A549 (cell line): ENCODE data around the gene MMP25. TPM values are rescaled to one million over a fixed set of nuclear protein-coding genes. Genes with fewer than 3 reads are reported as not detected.

Source experiments
- ATAC-seq, 2 experiments: fragments of 200-7000 bp in 1 of 2; fragments of >200 bp in 1 of 2; cut with Nextera tagmentation in 1 of 2; cut with Tn5 transposase in 1 of 2; 3 replicates each; pipeline versions ENCODE4 v1.8.0 to v1.9.1; 2018 to 2020; ENCODE audit warnings: mild to moderate bottlenecking in 1 of 2, moderate library complexity in 1 of 2
- CTCF ChIA-PET: fragments of 300-600 bp; sonication (Branson Sonifier 250); formaldehyde crosslinking; extraction: SDS; loops from one replicate; lab custom pipeline; 2021; ENCODE audit warnings: antibody characterized with exemption, inconsistent platforms; lab: Yijun Ruan, JAX
- POLR2A ChIA-PET: fragments of 350-600 bp; formaldehyde crosslinking; extraction: SDS; loops from one replicate; lab custom pipeline; 2021; ENCODE audit warnings: antibody characterized with exemption, inconsistent platforms; lab: Yijun Ruan, JAX
- DNase-seq, 2 experiments: peaks; one replicate each; pipeline versions ENCODE4 v3.0.0 to v3.0.0-alpha.2; 2011 to 2016; ENCODE audit warnings: low read depth in 1 of 2, low spot score in 1 of 2
- FAIRE-seq: peaks from 2 replicates; lab custom pipeline; 2011; peaks lifted over from hg19 to GRCh38; lab: Jason Lieb, UNC
- H3K27ac ChIP-seq, 2 experiments: fragments of >200 bp; sonication (Bioruptor Twin); formaldehyde crosslinking; 3 replicates each; pipeline ENCODE4 v1.5.1; 2016 to 2017
- H3K4me1 ChIP-seq: fragments of >200 bp; sonication (Bioruptor Twin); formaldehyde crosslinking; 3 replicates; pipeline ENCODE4 v1.6.1; 2016
- H3K4me2 ChIP-seq: fragments of >200 bp; sonication (Bioruptor Twin); formaldehyde crosslinking; 3 replicates; pipeline ENCODE4 v1.6.1; 2016
- H3K4me3 ChIP-seq: fragments of >200 bp; sonication (Bioruptor Twin); formaldehyde crosslinking; 3 replicates; pipeline ENCODE4 v1.5.1; 2016
- H3K9me3 ChIP-seq: fragments of >200 bp; sonication (Bioruptor Twin); formaldehyde crosslinking; 3 replicates; pipeline ENCODE4 v1.6.1; 2016
- BCL3 ChIP-seq: fragments of >200 bp; sonication (Bioruptor Twin); formaldehyde crosslinking; IDR thresholded peaks from 3 replicates; pipeline ENCODE4 v1.6.1; 2016
- BHLHE40 ChIP-seq: IDR thresholded peaks from 2 replicates; pipeline ENCODE4 v1.6.1; 2012; ENCODE audit warnings: low read depth, low read length, inconsistent platforms
- CHD2 ChIP-seq: fragments of 150-350 bp; IDR thresholded peaks from 2 replicates; pipeline ENCODE4 v1.6.1; 2014; ENCODE audit warnings: low read length; ENCODE audit not compliant: partially characterized antibody
- CHD4 ChIP-seq: fragments of 200-600 bp; sonication (generic); IDR thresholded peaks from 2 replicates; pipeline ENCODE4 v1.6.1; 2016; ENCODE audit warnings: antibody characterized with exemption, mild to moderate bottlenecking, borderline replicate concordance
- CTCF ChIP-seq: fragments of >200 bp; sonication (Bioruptor Twin); formaldehyde crosslinking; IDR thresholded peaks from 3 replicates; pipeline ENCODE4 v1.5.1; 2016
- EP300 ChIP-seq, 2 experiments: fragments of >200 bp; sonication (Bioruptor Twin); formaldehyde crosslinking; IDR thresholded peaks; 2 replicates in 1 of 2; 3 replicates in 1 of 2; pipeline ENCODE4 v1.6.1; 2016 to 2017
- FOSB ChIP-seq: fragments of 250-450 bp; sonication (Bioruptor Pico); IDR thresholded peaks from 2 replicates; pipeline ENCODE4 v1.5.0; 2020; ENCODE audit warnings: mild to moderate bottlenecking, moderate library complexity
- FOSL2 ChIP-seq, 2 experiments: fragments of 450-650 bp in 1 of 2; fragments of >200 bp in 1 of 2; sonication (Bioruptor Twin) in 1 of 2; formaldehyde crosslinking; IDR thresholded peaks; 2 replicates each; pipeline versions ENCODE4 v1.5.0 to v1.6.1; 2016 to 2020; ENCODE audit warnings: mild to moderate bottlenecking in 1 of 2, moderate library complexity in 1 of 2
- GATA3 ChIP-seq: IDR thresholded peaks from 2 replicates; pipeline ENCODE4 v1.6.1; 2012; ENCODE audit warnings: borderline replicate concordance
- HES2 ChIP-seq: fragments of >200 bp; sonication (Bioruptor Twin); formaldehyde crosslinking; IDR thresholded peaks from 2 replicates; pipeline ENCODE4 v1.6.1; 2016
- HOXA7 ChIP-seq: fragments of 250-450 bp; sonication (Bioruptor Pico); IDR thresholded peaks from 2 replicates; pipeline ENCODE4 v1.5.0; 2020; ENCODE audit warnings: mild to moderate bottlenecking, moderate library complexity
- JUN ChIP-seq, 2 experiments: fragments of >200 bp; sonication (Bioruptor Twin); formaldehyde crosslinking; IDR thresholded peaks; 2 replicates in 1 of 2; 3 replicates in 1 of 2; pipeline ENCODE4 v1.6.1; 2016 to 2017
- JUNB ChIP-seq: fragments of >200 bp; sonication (Bioruptor Twin); formaldehyde crosslinking; IDR thresholded peaks from 2 replicates; pipeline ENCODE4 v1.6.1; 2016
- MYC ChIP-seq: IDR thresholded peaks from 2 replicates; pipeline ENCODE4 v1.6.1; 2012; ENCODE audit warnings: mild to moderate bottlenecking, inconsistent platforms, low read length, improper control_type of control experiment, borderline replicate concordance
- NPAS2 ChIP-seq: fragments of 250-450 bp; sonication (Bioruptor Pico); IDR thresholded peaks from 2 replicates; pipeline ENCODE4 v1.8.0; 2022; ENCODE audit warnings: mild to moderate bottlenecking, moderate library complexity, borderline replicate concordance
- PHF8 ChIP-seq: fragments of 200-600 bp; sonication (generic); IDR thresholded peaks from 2 replicates; pipeline ENCODE4 v1.6.1; 2016; ENCODE audit warnings: low read depth, mild to moderate bottlenecking, antibody characterized with exemption, moderate library complexity, borderline replicate concordance
- RAD21 ChIP-seq, 2 experiments: fragments of >200 bp in 1 of 2; sonication (Bioruptor Twin) in 1 of 2; formaldehyde crosslinking in 1 of 2; IDR thresholded peaks in 1 of 2; conservative IDR thresholded peaks in 1 of 2; 2 replicates in 1 of 2; 3 replicates in 1 of 2; pipeline ENCODE4 v1.6.1; 2012 to 2018; ENCODE audit warnings: inconsistent platforms in 1 of 2
- REST ChIP-seq: fragments of 200-600 bp; sonication (generic); IDR thresholded peaks from 2 replicates; pipeline ENCODE4 v1.6.1; 2016; ENCODE audit warnings: antibody characterized with exemption, mild to moderate bottlenecking, moderate library complexity
- RFX5 ChIP-seq: fragments of 450-650 bp; IDR thresholded peaks from 2 replicates; pipeline ENCODE4 v1.7.1; 2014; ENCODE audit warnings: antibody characterized with exemption, mild to moderate bottlenecking, moderate library complexity
- RNF2 ChIP-seq: fragments of 200-600 bp; sonication (generic); IDR thresholded peaks from 2 replicates; pipeline ENCODE4 v1.6.1; 2016; ENCODE audit warnings: low read depth, mild to moderate bottlenecking, antibody characterized with exemption, moderate library complexity, borderline replicate concordance
- SREBF2 ChIP-seq: fragments of 450-650 bp; IDR thresholded peaks from 2 replicates; pipeline ENCODE4 v1.6.1; 2014; ENCODE audit warnings: mild to moderate bottlenecking, moderate library complexity
- WGBS: methylation state at CpG from one replicate; pipeline ENCODE4 v1.1.6; 2017; ENCODE audit errors: missing lambda C conversion rate; 5-methylcytosine and 5-hydroxymethylcytosine counted together
- polyA plus RNA-seq, 4 experiments: library from polyadenylated mRNA; depleted of rRNA in 3 of 4; stranded (reverse); fragments of >200 nt; fragmentation: RNase III in 1 of 4; extraction: RNeasy Plus Mini Kit Qiagen cat#74134 plus additional on column Dnase treatment in 1 of 4; gene quantifications; 2 replicates in 3 of 4; 3 replicates in 1 of 4; pipeline ENCODE4 v1.2.3, GENCODE V29; 2011 to 2017

Gene MMP25
- polyA plus RNA-seq, 2 of the 4 experiments (the other 2 are of a cell fraction), result 0.04 to 0.31 TPM

GRCh38 chr16:3007957-3008689 lies 38.2 kb upstream of the MMP25 start:
- POLR2A ChIA-PET, result interaction anchor here (9.6 kb wide), 1 partner anchor 13 kb away, joined by 107 read pairs; the partner anchor contains the start of genes HCFC1R1, THOC6 and TNFRSF12A
- peaks cover 14% of the 10 kb centered on the region for H3K4me1 ChIP-seq
- no peak overlapping the region for H3K4me3 ChIP-seq
- TF ChIP-seq NPAS2 (no peak), BCL3 (no peak), EP300 (IDR thresholded peaks at IDR 0.05) (no peak), BHLHE40 (no peak), CHD2 (peak; percentile 38), CTCF (no peak)
- no peak overlapping the region for H3K27ac ChIP-seq
- no peaks in the 10 kb centered on the region for H3K9me3 ChIP-seq
- FAIRE-seq (no peak), DNase-seq (no peak), ATAC-seq (no peak)
- WGBS, result 84% methylated on average over 17 of the region's 17 CpGs
- CTCF ChIA-PET, result interaction anchor here (13.6 to 14.8 kb wide), 2 partner anchors 13 to 22 kb away, joined by 112 to 214 read pairs; partner anchors contain the start of genes CLDN6, HCFC1R1, THOC6 and TNFRSF12A
- no peak overlapping the region for H3K4me2 ChIP-seq

GRCh38 chr16:3008690-3009037 lies 37.7 kb upstream of the MMP25 start:
- H3K27ac ChIP-seq, result no peak overlapping the region
- CTCF ChIA-PET, result interaction anchor here (1.1 to 14.8 kb wide), 3 partner anchors 12 to 82 kb away, joined by 3 to 214 read pairs (median 112); partner anchors contain the start of genes CLDN6, HCFC1R1, THOC6 and TNFRSF12A
- H3K4me1 ChIP-seq, result peaks cover 19% of the 10 kb centered on the region
- TF ChIP-seq FOSB (CRISPR knock-in tag) (no peak), PHF8 (no peak), FOSL2 (IDR thresholded peaks at IDR 0.05) (no peak), FOSL2 (CRISPR knock-in tag; IDR thresholded peaks at IDR 0.05) (no peak), RAD21 (conservative IDR thresholded peaks at IDR 0.05 in 1 of 2, IDR thresholded peaks at IDR 0.05 in 1 of 2) (no peak), RFX5 (no peak), SREBF2 (no peak), GATA3 (no peak), HES2 (no peak), JUNB (no peak), RNF2 (no peak)
- no peaks in the 10 kb centered on the region for H3K9me3 ChIP-seq
- 84% methylated on average over 4 of the region's 4 CpGs for WGBS
- no peak overlapping the region for H3K4me2 ChIP-seq
- no peak for ATAC-seq
- no peak overlapping the region for H3K4me3 ChIP-seq
- FAIRE-seq, result no peak
- no peak for DNase-seq
- POLR2A ChIA-PET, result interaction anchor here (9.6 kb wide), 1 partner anchor 13 kb away, joined by 107 read pairs; the partner anchor contains the start of genes HCFC1R1, THOC6 and TNFRSF12A

- no peaks in the 10 kb centered on the region for H3K9me3 ChIP-seq
- ChIA-PET CTCF (interaction anchor here (0.9 to 14.8 kb wide), 5 partner anchors 11 to 83 kb away, joined by 3 to 214 read pairs (median 3); partner anchors contain the start of genes CLDN6, HCFC1R1, THOC6 and TNFRSF12A), POLR2A (interaction anchor here (3.7 kb wide), 1 partner anchor 11 kb away, joined by 31 read pairs; the partner anchor contains the start of gene TNFRSF12A)
- WGBS, result 86% methylated on average over 19 of the region's 21 CpGs
- peaks cover 23% of the 10 kb centered on the region for H3K4me1 ChIP-seq
- H3K4me3 ChIP-seq, result no peak overlapping the region
- H3K4me2 ChIP-seq, result no peak overlapping the region
- DNase-seq (no peak), ATAC-seq (no peak), FAIRE-seq (no peak)
- H3K27ac ChIP-seq, result 0 out of 6 replicates have a peak overlapping the region, but pooled peaks of 1 of the 2 experiments have one; percentile 1
- TF ChIP-seq NPAS2 (no peak), CHD4 (no peak), REST (no peak), FOSL2 (IDR thresholded peaks at IDR 0.05) (no peak), FOSL2 (CRISPR knock-in tag; IDR thresholded peaks at IDR 0.05) (no peak), HOXA7 (no peak), MYC (no peak), JUN (IDR thresholded peaks at IDR 0.05) (no peak), RNF2 (no peak)
Observed at GRCh38 chr16:3009568-3010390, 36.6 kb upstream of the MMP25 start.
